MM.1S (cell line): ENCODE measurements around the gene SLX9.

Experiments
- DNase-seq: peaks from one replicate; pipeline ENCODE4 v3.0.0-alpha.2; 2015
- H2AFZ ChIP-seq: fragments of 300-600 bp; sonication (generic); 2 replicates; pipeline ENCODE4 v1.6.0; 2016; ENCODE audit warnings: antibody characterized with exemption, low read length
- H3F3A ChIP-seq: fragments of 300-600 bp; sonication (generic); 2 replicates; pipeline ENCODE4 v1.6.1; 2016; ENCODE audit warnings: mild to moderate bottlenecking, antibody characterized with exemption, low read length, moderate library complexity, mixed read lengths; ENCODE audit not compliant: insufficient read depth
- H3K27ac ChIP-seq: fragments of 300-600 bp; sonication (generic); 2 replicates; pipeline ENCODE4 v1.5.1; 2016; ENCODE audit warnings: mild to moderate bottlenecking, low read length
- H3K27me3 ChIP-seq: fragments of 300-600 bp; sonication (generic); replicated peaks from 2 replicates; pipeline ENCODE4 v1.6.0; 2016; ENCODE audit warnings: low read length; ENCODE audit not compliant: insufficient read depth
- H3K36me3 ChIP-seq: fragments of 300-600 bp; sonication (generic); replicated peaks from 2 replicates; pipeline ENCODE4 v1.6.1; 2016; ENCODE audit warnings: mild to moderate bottlenecking, low read length, mixed read lengths; ENCODE audit not compliant: insufficient read depth
- H3K4me1 ChIP-seq: fragments of 300-600 bp; sonication (generic); 2 replicates; pipeline ENCODE4 v1.6.1; 2016; ENCODE audit warnings: low read length, mixed read lengths
- H3K4me2 ChIP-seq: fragments of 300-600 bp; sonication (generic); 2 replicates; pipeline ENCODE4 v1.6.0; 2016; ENCODE audit warnings: low read depth, low read length
- H3K4me3 ChIP-seq: fragments of 300-600 bp; sonication (generic); 2 replicates; pipeline ENCODE4 v1.5.1; 2016; ENCODE audit warnings: low read length, mixed read lengths
- H3K79me2 ChIP-seq: fragments of 300-600 bp; sonication (generic); 2 replicates; pipeline ENCODE4 v1.6.1; 2016; ENCODE audit warnings: mixed run types, low read length, mixed read lengths
- H3K9ac ChIP-seq: fragments of 300-600 bp; sonication (generic); 2 replicates; pipeline ENCODE4 v1.6.1; 2016; ENCODE audit warnings: low read length, mixed read lengths
- H3K9me2 ChIP-seq: fragments of 300-600 bp; sonication (generic); replicated peaks from 2 replicates; pipeline ENCODE4 v1.6.1; 2016; ENCODE audit warnings: mild to moderate bottlenecking, low read length, mixed read lengths; ENCODE audit not compliant: insufficient read depth
- H3K9me3 ChIP-seq: fragments of 300-600 bp; sonication (generic); replicated peaks from 2 replicates; pipeline ENCODE4 v1.6.1; 2016; ENCODE audit warnings: mild to moderate bottlenecking, low read length, mixed read lengths; ENCODE audit not compliant: insufficient read depth
- H4K20me1 ChIP-seq: fragments of 300-600 bp; sonication (generic); 2 replicates; pipeline ENCODE4 v1.6.1; 2016; ENCODE audit warnings: mild to moderate bottlenecking, low read length, moderate library complexity, mixed read lengths; ENCODE audit not compliant: insufficient read depth
- EZH2 ChIP-seq: fragments of 300-600 bp; sonication (generic); optimal IDR thresholded peaks from 2 replicates; pipeline ENCODE3; 2017; ENCODE audit warnings: low read depth, mild to moderate bottlenecking, antibody characterized with exemption, low read length, mixed read lengths
- EZH2phosphoT487 ChIP-seq: fragments of 300-600 bp; sonication (generic); IDR thresholded peaks from 2 replicates; pipeline ENCODE4 v1.6.1; 2018; ENCODE audit warnings: antibody characterized with exemption, low read length
- TF ChIP-seq, protein P1 (sequence below): fragments of 300-600 bp; sonication (generic); IDR thresholded peaks from 2 replicates; pipeline ENCODE4 v1.5.1; 2016; ENCODE audit warnings: antibody characterized with exemption, low read length, mixed read lengths

Gene SLX9

DNA sequence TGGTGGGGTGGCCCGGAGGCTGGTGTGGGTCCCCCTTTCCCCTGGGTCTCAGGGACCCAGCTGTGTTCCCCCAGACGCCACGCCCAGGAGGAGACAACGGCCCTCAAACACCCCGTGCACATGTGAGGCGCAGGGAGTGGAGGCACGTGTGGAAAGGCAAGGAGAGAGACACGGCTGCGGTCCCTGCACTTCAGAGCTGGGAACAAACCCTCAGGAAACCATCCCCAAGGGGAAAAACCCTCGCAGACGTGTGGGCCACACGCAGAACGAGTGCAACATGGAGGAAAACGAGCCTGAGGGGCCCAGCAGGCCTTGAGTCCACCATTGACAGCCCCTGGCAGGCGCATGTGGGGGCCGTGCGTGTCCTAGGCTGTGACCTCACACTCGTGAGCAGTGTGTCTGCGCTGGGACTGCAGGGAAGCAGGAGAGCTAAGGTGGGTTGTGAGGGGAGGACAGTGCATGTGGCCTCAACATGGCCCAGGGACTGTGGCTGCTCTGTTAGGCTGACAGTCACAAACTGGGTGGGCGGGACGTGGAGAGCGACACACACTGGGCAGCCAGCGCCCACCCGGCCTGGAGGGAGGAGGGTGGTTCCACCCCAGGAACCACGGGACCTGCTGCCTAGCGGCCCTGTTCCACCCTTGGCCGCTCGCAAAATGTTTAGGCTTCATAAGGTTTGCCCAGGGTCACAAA lies 39.1 kb upstream of the SLX9 start:
- Histone ChIP-seq H3K4me1 (no peaks in the 10 kb centered on the region), H3K9ac (no peak overlapping the region), H3K27me3 (peaks cover 99% of the 10 kb centered on the region), H2AFZ (no peak overlapping the region), H3K4me3 (no peak overlapping the region), H4K20me1 (no peaks in the 10 kb centered on the region), H3K9me3 (no peaks in the 10 kb centered on the region), H3K36me3 (no peaks in the 10 kb centered on the region), H3K9me2 (no peaks in the 10 kb centered on the region), H3K4me2 (no peak overlapping the region), H3K27ac (no peak overlapping the region), H3K79me2 (no peaks in the 10 kb centered on the region), H3F3A (no peaks in the 10 kb centered on the region)
- DNase-seq = no peak
- TF ChIP-seq EZH2phosphoT487 (no peak), EZH2 (no peak)
- TF ChIP-seq, protein P1, sequence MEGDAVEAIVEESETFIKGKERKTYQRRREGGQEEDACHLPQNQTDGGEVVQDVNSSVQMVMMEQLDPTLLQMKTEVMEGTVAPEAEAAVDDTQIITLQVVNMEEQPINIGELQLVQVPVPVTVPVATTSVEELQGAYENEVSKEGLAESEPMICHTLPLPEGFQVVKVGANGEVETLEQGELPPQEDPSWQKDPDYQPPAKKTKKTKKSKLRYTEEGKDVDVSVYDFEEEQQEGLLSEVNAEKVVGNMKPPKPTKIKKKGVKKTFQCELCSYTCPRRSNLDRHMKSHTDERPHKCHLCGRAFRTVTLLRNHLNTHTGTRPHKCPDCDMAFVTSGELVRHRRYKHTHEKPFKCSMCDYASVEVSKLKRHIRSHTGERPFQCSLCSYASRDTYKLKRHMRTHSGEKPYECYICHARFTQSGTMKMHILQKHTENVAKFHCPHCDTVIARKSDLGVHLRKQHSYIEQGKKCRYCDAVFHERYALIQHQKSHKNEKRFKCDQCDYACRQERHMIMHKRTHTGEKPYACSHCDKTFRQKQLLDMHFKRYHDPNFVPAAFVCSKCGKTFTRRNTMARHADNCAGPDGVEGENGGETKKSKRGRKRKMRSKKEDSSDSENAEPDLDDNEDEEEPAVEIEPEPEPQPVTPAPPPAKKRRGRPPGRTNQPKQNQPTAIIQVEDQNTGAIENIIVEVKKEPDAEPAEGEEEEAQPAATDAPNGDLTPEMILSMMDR = no peak

DNA sequence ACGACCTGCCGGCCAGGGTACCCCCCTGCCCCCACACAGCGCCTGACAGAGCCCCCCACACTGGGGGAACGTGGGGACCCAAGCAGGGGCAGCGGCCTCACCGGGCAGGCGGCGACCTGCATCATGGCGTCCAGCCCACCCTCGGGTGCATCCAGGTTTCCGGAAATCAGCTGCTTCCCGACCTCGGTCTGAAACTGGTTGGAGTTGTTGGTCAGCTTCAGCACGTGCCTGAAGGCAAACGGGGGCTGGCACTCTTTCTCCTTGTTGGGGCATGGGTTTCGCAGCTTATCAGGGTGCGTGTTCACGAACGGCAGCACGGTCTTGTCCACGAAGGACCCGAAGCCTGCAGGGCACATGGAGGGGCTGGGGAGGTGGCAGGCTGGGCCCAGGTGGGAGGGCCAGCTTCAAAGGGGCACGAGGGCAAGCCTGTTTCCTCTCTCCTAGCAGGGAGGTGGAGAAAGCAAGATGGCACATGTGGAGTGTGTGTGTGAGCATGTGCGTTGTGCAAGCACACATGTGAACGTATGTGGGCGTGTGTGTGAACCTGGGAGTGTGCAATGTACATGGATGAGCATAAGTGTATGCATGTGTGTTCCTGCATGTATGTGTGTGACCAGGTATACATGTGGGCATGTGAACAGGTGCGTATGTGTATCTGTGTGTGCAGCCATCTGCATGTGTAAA lies 38.3 kb upstream of the SLX9 start:
- Histone ChIP-seq H3K4me2 (no peak overlapping the region), H2AFZ (no peak overlapping the region), H3K9ac (no peak overlapping the region), H3K79me2 (no peaks in the 10 kb centered on the region), H3K4me1 (no peaks in the 10 kb centered on the region), H3K27ac (no peak overlapping the region), H3K9me3 (no peaks in the 10 kb centered on the region), H4K20me1 (no peaks in the 10 kb centered on the region), H3F3A (no peaks in the 10 kb centered on the region), H3K36me3 (no peaks in the 10 kb centered on the region), H3K4me3 (no peak overlapping the region), H3K27me3 (peaks cover 100% of the 10 kb centered on the region), H3K9me2 (no peaks in the 10 kb centered on the region)
- no peak for DNase-seq
- TF ChIP-seq EZH2phosphoT487 (no peak), EZH2 (no peak)
- TF ChIP-seq, protein P1 = no peak

DNA sequence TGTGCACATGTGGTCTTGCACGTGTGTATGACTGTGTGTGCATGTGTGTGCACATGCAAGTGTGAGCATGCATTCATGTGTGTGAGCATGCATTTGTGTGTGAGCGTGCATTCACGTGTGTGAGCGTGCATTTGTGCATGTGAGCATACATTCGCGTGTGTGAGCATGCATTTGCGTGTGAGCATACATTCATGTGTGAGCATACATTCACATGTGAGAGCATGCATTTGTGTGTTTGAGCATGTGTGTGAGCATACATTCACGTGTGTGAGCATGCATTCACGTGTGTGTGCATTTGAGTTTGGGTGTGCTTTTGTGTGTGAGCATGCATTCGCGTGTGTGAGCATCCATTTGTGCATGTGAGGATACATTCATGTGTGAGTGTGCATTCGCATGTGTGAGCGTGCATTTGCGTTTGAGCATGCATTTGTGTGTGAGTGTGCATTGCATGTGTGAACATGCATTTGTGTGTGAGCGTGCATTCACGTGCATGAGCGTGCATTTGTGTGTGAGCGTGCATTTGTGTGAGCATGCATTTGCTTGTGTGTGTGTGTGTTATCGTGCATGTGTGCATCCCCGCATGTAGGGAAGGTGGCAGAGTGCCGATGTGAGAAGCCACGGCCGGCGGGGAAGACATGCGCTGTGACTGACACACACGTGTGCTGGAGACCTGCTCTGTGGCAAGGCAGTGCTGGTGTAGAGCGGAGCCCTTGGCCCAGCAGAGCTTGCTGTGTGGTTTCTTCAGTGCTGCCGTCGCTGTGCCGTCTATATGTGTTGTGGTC lies 37.4 kb upstream of the SLX9 start:
- Histone ChIP-seq H3K9ac (no peak overlapping the region), H3K4me2 (no peak overlapping the region), H3K9me2 (no peaks in the 10 kb centered on the region), H3K4me1 (no peaks in the 10 kb centered on the region), H3K4me3 (no peak overlapping the region), H3F3A (no peaks in the 10 kb centered on the region), H2AFZ (no peak overlapping the region), H3K36me3 (no peaks in the 10 kb centered on the region), H3K27me3 (peaks cover 100% of the 10 kb centered on the region), H3K79me2 (no peaks in the 10 kb centered on the region), H4K20me1 (no peaks in the 10 kb centered on the region), H3K27ac (no peak overlapping the region), H3K9me3 (no peaks in the 10 kb centered on the region)
- TF ChIP-seq, protein P1 = no peak
- TF ChIP-seq EZH2phosphoT487 (no peak), EZH2 (no peak)
- no peak for DNase-seq
